Stimulated activated CD8-positive, alpha-beta memory T cell treated with anti-CD3 and anti-CD28 coated beads, Interleukin-15, amount 100 ng/mL, for 4 hours (primary cell): ENCODE results near the gene GSC2.
"Not testable (repeated sequence)": the region's sequence is repeated elsewhere in the genome, so short reads cannot be mapped to it uniquely, and the experiment has no call there.

Experiments used
- DNase-seq, 2 donors: peaks; one replicate each; pipeline ENCODE4 v3.0.0-alpha.2; 2020; ENCODE audit warnings: low read depth in 2 of 2

GSC2 gene

GRCh38 chr22:19178065-19178656 lies 28.1 kb upstream of the GSC2 start:
- DNase-seq: peak; percentile 22 to 42

GRCh38 chr22:19177164-19178064 lies 27.3 kb upstream of the GSC2 start:
- no peak for DNase-seq

GRCh38 chr22:19176732-19177131 lies 26.6 kb upstream of the GSC2 start:
- no peak for DNase-seq

GRCh38 chr22:19176175-19176643 lies 26.1 kb upstream of the GSC2 start:
- DNase-seq: no peak

- no peak for DNase-seq
These were observed 25.6 kb upstream of the GSC2 start for GRCh38 chr22:19175602-19176174.

- no peak for DNase-seq
These were observed 25.0 kb upstream of the GSC2 start for GRCh38 chr22:19175026-19175601.

GRCh38 chr22:19174106-19175025 lies 24.3 kb upstream of the GSC2 start:
- no peak for DNase-seq

GRCh38 chr22:19173047-19174035 lies 23.2 kb upstream of the GSC2 start:
- no peak for DNase-seq

- no peak for DNase-seq
These were observed 22.3 kb upstream of the GSC2 start for GRCh38 chr22:19172213-19173046.

- DNase-seq: no peak
These were observed 19.8 kb upstream of the GSC2 start for GRCh38 chr22:19169947-19170318.

- DNase-seq: no peak
These were observed 19.2 kb upstream of the GSC2 start for GRCh38 chr22:19169002-19169946.

- no peak for DNase-seq
These were observed 18.2 kb upstream of the GSC2 start for GRCh38 chr22:19168088-19168890.

- DNase-seq: no peak
These were observed 17.2 kb upstream of the GSC2 start for GRCh38 chr22:19167106-19167869.

GRCh38 chr22:19166421-19166820 lies 16.3 kb upstream of the GSC2 start:
- DNase-seq: no peak

- DNase-seq: no peak
These were observed 14.3 kb upstream of the GSC2 start for GRCh38 chr22:19164425-19164824.

GRCh38 chr22:19158649-19159048 lies 8.6 kb upstream of the GSC2 start:
- DNase-seq: not testable (repeated sequence)
